Thyroid gland (tissue), 4 donors: Measurements from ENCODE around the gene DAGLA. TPM values are rescaled to one million over a fixed set of nuclear protein-coding genes. Genes with fewer than 3 reads are reported as not detected.

Experiments used
- DNase-seq, 2 donors: peaks; one replicate each; pipeline ENCODE4 v3.0.0-alpha.2; 2019
- H3K27ac ChIP-seq, 3 donors: fragments of 200-600 bp; sonication (generic); 1 replicate in 2 of 3; 2 replicates in 1 of 3; pipeline ENCODE4 v1.5.1; 2016 to 2019; ENCODE audit warnings: mild to moderate bottlenecking in 1 of 3, moderate library complexity in 1 of 3
- H3K27me3 ChIP-seq: fragments of 200-600 bp; sonication (generic); one replicate; pipeline ENCODE4 v1.5.1; 2019
- H3K36me3 ChIP-seq, 2 donors: fragments of 200-600 bp; sonication (generic); one replicate each; pipeline ENCODE4 v1.5.1; 2016 to 2019
- H3K4me1 ChIP-seq, 2 donors: fragments of 200-600 bp; sonication (generic); one replicate each; pipeline ENCODE4 v1.5.1; 2017 to 2019
- H3K4me3 ChIP-seq, 3 donors: fragments of 200-600 bp; sonication (generic); replicated peaks in 1 of 3; 1 replicate in 2 of 3; 2 replicates in 1 of 3; pipeline ENCODE4 v1.5.1; 2016; ENCODE audit warnings: mild to moderate bottlenecking in 1 of 3
- H3K9me3 ChIP-seq: fragments of 200-600 bp; sonication (generic); one replicate; pipeline ENCODE4 v1.5.1; 2017
- CTCF ChIP-seq, 6 experiments: fragments of 200-600 bp in 3 of 6; fragments of 450-650 bp in 3 of 6; sonication (generic) in 3 of 6; IDR thresholded peaks; one replicate each; pipeline ENCODE4 v1.5.1; 2016 to 2019; ENCODE audit warnings: antibody characterized with exemption in 6 of 6, mild to moderate bottlenecking in 2 of 6, inconsistent platforms in 1 of 6, moderate library complexity in 1 of 6
- POLR2A ChIP-seq, 2 donors: fragments of 450-650 bp; IDR thresholded peaks; one replicate each; pipeline ENCODE4 v1.6.1; 2017; ENCODE audit warnings: antibody characterized with exemption in 2 of 2, mild to moderate bottlenecking in 2 of 2, moderate library complexity in 1 of 2
- WGBS, 2 donors: methylation state at CpG; one replicate each; pipeline ENCODE4 v1.1.5; 2017; 5-methylcytosine and 5-hydroxymethylcytosine counted together
- intact Hi-C: fragments of 100-400 bp; cut with DNase I; formaldehyde crosslinking; loops from one replicate; pipeline ENCODE4 v1.15.1; 2023
- total RNA-seq, 4 donors: library from RNA; depleted of rRNA; stranded (reverse); fragments of >200 nt; gene quantifications; one replicate each; pipeline ENCODE4 v1.2.3, GENCODE V29; 2016

Gene DAGLA
- total RNA-seq, 4 donors from 2014 or later, result 1.7 to 2.8 (median 1.9) TPM

DNA sequence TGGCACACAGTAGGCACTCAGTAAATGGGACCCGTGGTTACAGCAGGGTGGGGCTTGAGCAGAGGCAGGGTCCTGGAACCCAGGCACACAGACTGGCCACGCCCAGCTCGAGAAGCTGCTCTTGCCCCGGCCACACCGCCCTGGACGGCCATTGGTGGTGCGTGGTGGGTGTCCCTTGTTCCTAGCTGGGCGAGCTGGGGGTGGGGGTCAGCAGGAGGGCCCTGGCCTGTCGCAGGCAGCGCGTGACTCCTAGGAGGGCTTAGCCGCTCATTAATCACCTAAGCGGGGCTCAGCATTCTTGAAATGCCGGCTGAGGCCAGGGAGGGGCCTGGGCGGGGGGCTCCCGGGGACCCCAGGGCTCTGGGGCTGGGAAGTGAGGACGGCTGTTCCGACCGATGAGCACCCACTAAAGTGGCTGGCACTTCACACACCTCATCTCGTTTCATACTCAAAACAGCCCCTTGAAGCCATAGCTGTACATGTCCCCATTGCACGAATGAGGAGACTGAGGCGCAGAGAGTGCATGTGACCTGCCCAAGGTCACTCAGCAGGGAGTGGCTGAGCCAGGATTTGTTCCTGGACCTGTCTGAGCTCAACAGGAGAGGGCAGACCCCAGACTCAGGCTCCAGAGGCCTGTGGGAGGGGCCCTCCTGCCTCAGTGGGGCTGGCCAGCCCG, 83.9 kb downstream of the DAGLA start:
- Histone ChIP-seq H3K36me3 (no peaks in the 10 kb centered on the region), H3K27me3 (no peaks in the 10 kb centered on the region), H3K9me3 (no peaks in the 10 kb centered on the region), H3K27ac (no peak overlapping the region), H3K4me1 (no peaks in the 10 kb centered on the region), H3K4me3 (no peak overlapping the region)
- WGBS, 2 donors, result 72 to 75% methylated on average over 21 to 22 of the region's 23 CpGs
- no peak for DNase-seq
- intact Hi-C loops, result no loop called here
- TF ChIP-seq CTCF (IDR thresholded peaks at IDR 0.05), result no peak
- TF ChIP-seq POLR2A (IDR thresholded peaks at IDR 0.05), result no peak

DNA sequence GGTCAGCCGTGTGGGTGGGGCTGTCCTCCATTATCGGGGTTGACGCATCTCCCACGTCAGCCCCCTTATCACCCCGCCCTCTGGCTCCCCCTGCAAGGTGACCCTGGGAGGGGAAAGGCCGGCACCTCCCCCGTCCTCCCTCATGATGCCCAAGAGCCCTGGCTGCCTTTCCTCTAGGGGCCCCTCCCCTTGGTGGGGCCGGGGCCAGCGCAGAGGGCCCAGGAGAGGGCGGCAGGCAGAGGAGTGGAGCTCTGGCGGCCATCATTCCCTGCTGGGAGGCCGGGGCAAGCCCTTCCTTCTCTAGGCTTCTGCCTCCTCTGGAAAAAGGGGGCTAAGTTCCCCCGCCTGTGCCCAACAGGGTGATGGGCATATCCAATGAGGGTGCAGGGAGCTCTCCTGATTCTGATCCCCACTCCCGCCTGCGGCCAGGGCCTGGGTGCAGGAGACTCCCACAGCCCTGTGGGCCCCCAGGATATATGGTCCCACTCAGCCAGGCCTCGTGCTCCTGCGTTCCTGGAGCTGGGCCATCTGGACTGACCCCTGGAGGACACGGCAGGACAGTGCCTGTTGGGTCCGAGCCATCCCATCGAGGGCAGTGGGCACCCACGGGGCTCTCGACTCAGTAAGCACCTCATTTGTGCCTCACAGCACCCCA, 84.5 kb downstream of the DAGLA start:
- Histone ChIP-seq H3K27me3 (no peaks in the 10 kb centered on the region), H3K36me3 (no peaks in the 10 kb centered on the region), H3K4me1 (no peaks in the 10 kb centered on the region), H3K27ac (no peak overlapping the region), H3K4me3 (no peak overlapping the region), H3K9me3 (no peaks in the 10 kb centered on the region)
- no peak for DNase-seq
- TF ChIP-seq CTCF (IDR thresholded peaks at IDR 0.05) (no peak), POLR2A (IDR thresholded peaks at IDR 0.05) (no peak)
- WGBS, 2 donors, result 54 to 55% methylated on average over 9 to 17 of the region's 22 CpGs
- intact Hi-C loops, result no loop called here

GRCh38 chr11:61765550-61766253, 85.5 kb downstream of the DAGLA start:
- no peaks in the 10 kb centered on the region for H3K27me3 ChIP-seq
- TF ChIP-seq CTCF (IDR thresholded peaks at IDR 0.05), result no peak
- TF ChIP-seq POLR2A (IDR thresholded peaks at IDR 0.05), result no peak
- no peak overlapping the region for H3K27ac ChIP-seq
- 93 to 100% methylated on average over 4 to 12 of the region's 26 CpGs for WGBS, 2 donors
- intact Hi-C loops, result no loop called here
- H3K36me3 ChIP-seq, result no peaks in the 10 kb centered on the region
- no peak for DNase-seq
- H3K4me1 ChIP-seq, result no peaks in the 10 kb centered on the region
- no peaks in the 10 kb centered on the region for H3K9me3 ChIP-seq
- no peak overlapping the region for H3K4me3 ChIP-seq

- no peaks in the 10 kb centered on the region for H3K36me3 ChIP-seq
- intact Hi-C loops, result no loop called here
- no peaks in the 10 kb centered on the region for H3K27me3 ChIP-seq
- H3K27ac ChIP-seq, result no peak overlapping the region
- 85 to 90% methylated on average over 13 of the region's 13 CpGs for WGBS, 2 donors
- no peak for TF ChIP-seq CTCF (IDR thresholded peaks at IDR 0.05)
- H3K4me1 ChIP-seq, result no peaks in the 10 kb centered on the region
- H3K9me3 ChIP-seq, result no peaks in the 10 kb centered on the region
- DNase-seq, result no peak
- no peak overlapping the region for H3K4me3 ChIP-seq
Measured at GRCh38 chr11:61766353-61766841, 86.2 kb downstream of the DAGLA start.
